ENCODE results near the gene AXDND1.
"Not testable (repeated sequence)": the region's sequence is repeated elsewhere in the genome, so short reads cannot be mapped to it uniquely, and the experiment has no call there.

The AXDND1 gene, protein sequence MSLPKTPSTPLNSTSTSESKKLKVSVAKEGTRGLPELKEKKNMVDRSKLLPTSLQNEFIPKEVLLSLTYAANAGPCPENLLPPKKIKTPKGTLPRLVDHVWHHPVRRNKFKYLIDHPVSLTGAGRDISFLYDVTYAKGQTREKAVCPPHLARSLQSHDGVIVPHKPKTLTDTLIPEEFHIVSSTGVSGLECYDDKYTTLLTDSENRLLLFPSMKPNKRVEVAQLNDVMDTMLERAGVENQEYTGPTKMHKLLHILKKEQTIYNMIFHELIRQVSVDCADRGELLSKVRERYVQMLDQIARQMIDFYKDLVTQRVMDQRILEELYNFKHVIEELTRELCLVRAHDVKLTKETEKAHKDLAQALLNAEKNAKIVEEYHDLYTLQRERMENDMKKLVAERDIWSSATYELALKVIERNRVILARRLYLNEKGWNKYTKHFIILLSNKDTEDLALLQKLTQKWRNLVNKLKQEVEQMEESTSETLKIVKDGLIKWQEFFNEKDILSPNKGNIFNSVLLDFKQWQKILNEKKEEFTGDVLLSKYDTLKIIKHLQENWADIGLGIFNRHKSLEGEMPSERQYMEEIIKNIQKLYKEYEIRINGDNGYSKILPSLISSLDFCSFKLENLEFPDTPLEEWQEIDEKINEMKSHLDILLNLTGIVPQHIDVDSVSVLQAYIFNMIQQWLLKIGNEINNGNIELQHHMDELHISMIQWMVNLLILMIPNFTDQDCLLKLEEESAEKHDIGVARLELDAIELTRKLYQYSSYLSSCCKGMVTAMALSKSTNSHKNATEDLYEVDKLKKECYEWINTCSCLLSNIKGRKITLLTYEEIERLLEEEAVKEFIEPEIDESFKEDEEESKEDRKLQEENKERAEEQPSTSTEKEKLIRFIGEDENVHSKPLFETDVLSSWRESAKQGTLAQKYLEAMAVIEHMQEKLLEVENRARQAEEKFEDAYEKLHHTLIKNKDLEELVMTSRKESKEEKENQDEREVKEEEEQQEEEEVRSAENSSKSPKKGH

DNA sequence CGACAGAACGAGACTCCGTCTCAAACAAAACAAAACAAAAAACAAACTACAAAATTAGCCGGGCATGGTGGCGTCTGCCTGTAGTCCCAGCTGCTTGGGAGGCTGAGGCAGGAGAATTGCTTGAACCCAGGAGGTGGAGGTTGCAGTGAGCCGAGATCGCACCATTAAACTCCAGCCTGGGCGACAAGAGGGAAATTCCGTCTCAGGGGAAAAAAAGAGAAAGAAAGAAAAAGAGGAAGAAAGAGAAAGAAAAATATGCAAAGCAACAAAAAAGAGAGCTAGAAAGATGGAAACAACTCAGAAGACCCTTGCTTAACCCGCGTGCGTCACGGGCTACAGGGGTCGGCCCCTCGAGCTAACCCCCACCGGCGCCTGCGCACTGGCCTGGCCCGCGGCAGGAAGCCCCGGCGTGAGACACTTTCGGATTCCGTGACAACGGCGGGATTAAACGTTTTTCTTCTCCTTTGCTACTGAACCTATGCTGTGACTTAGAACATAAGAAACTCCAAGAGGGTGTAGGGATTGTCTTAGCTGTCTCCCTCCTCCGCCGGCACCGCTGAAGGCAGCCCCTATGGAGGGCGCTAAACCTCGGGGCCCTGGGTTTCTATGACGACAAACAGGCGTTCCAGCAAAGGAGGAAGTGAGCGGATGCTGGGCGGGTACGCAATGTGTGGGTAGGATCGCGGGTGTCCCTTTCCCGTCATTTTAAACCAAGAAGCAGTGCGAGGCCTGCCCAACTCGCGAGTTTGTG is at the start of gene AXDND1:
AXDND1 (plus strand) TSS at position 630 of the 751 bp plus-strand sequence. CDS start 539 bp downstream, outside the sequence.
- peak; percentile 84 for DNase-seq (ENCODE audit: low spot score)

DNA sequence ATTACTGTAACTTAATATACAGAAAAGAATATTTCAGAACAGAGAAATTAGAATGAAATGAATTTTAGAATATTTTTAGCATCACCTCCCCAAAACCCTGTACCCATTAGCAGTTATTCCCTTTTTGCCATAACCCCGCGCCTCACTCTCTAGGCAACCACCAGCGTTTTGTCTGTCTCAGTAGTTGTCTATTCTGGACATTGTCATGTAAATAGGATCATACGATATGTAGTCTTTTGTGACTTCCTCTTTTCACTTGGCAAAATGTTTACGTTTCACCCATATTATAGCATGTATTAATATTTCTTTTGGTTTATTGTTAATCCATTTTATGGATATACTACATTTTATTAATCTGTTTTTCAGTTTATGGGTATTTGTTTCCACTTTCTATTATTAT is 47.3 kb upstream of the AXDND1 start:
- DNase-seq (ENCODE audit: low spot score): no peak

DNA sequence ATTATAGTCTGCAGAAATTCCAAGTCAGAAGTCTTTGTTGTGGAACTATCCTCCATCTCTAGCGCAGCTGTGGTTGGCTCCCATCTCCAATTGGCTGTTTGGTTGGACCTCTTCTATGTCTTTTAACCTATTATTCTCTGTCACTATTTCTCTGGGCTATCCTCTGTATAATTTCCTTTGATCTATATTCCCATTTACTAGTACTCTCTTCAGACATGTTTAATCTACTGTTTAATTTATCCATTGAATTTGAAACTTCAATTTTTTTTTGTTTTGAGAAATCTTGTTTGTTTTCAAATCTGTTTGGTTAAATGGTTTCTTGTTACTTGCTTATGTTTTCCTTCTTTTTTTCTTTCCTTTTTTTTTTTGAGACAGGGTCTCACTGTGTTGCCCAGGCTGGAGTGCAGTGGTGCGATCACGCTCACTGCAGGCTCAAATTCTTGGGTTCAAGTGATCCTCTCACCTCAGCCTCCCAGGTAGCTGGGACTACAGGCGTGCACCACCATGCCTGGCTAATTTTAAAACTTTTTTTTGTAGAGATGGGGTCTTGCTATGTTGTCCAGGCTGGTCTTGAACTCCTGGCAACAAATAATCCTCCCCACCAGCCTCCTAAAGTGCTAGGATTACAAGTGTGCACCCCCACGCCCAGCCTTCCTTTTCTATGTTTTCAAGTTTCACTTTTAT is 44.1 kb upstream of the AXDND1 start:
- no peak for DNase-seq (ENCODE audit: low spot score)

DNA sequence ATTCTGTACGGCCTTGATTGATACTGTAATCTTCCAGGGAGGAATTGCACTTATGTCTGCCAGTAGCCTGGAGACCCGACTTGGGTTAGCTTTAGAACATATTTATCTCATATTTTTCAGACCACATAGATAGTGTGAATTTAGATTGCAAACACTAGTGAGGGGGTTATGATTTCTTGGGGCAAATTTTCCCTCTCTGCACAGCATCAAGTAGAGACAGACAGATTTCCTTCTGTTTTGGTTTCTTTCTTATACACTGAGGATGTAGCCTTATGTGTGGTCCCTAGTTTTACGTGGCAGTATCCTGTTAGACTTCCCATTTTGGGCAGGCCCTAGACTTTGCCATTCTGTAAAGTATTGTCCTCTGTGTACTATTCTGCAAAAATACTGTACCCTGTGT is 43.2 kb upstream of the AXDND1 start:
- no peak for DNase-seq (ENCODE audit: low spot score)

DNA sequence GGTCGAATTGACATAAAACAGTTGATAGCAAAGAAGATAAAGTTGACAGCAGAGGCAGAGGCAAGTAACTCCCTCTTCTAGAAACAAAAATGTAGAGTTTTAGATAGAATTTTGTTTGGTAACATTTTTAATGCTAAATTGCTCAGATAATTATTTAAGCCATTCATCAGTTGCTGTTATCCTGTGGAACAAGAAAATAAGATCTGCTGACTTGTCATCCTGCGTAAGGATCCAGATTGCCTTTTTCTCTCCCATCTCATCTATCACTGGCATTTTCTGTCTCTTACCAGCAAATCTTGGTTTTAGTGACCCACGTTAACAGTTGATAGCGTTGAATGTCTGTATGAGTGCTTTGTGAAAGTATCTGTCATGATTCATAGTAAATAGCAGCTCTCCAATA is 42.3 kb upstream of the AXDND1 start:
- DNase-seq (ENCODE audit: low spot score): no peak

DNA sequence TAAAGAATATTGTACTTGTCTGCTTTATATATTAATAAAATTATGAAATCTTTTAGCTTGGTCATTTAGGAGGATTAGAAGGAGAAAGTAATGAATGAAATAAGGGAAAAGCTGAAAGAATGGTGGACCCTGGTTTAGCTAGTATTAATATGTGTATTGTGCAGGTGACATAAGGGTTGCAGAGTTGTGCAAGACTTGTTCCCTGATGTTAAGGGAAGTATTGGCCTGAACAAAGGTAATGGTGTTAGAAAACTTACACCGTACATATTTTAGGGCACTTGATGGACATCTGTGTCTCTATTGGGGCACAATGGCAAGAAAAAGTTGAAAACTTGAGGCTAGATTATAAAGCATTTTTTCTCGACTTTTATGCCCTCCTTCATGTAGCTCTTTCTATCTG is 39.9 kb upstream of the AXDND1 start:
- no peak for DNase-seq (ENCODE audit: low spot score)

DNA sequence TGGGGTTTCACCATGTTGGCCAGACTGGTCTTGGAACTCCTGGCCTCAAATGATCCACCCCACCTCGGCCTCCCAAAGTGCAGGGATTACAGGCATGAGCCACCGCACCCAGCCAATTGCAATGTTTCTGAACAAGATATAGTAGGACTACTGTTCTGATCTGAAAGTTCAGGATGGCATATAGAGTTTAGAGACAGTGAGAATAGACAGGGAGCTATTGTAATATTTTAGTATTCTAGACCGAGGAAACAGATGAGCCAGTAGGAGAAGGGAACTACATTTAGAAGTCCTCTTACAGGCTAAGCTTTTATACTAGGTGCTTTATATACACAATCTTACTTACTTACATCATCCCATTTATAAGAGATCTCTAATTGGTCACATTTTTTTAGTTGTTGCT is 39.0 kb upstream of the AXDND1 start:
- DNase-seq (ENCODE audit: low spot score): peak; percentile 50

DNA sequence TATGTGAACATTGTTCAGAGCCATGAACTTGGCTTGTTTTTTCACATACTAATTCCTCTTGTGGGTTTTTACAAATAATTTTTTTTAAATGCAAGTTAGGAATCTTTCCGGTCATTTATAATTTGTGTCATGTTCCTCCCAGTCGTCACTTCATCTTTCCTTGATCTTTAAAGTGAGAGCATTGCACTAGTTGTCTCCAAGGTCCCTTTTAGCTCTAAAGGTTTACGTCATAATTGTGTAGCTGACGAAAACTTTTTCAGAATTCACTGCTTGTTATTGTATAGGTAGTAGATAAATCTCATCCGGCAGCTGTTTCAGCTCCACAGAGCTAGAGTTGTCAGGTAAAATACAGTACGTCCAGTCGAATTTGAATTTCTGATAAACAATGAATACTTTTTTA is 38.6 kb upstream of the AXDND1 start:
- DNase-seq (ENCODE audit: low spot score): no peak

DNA sequence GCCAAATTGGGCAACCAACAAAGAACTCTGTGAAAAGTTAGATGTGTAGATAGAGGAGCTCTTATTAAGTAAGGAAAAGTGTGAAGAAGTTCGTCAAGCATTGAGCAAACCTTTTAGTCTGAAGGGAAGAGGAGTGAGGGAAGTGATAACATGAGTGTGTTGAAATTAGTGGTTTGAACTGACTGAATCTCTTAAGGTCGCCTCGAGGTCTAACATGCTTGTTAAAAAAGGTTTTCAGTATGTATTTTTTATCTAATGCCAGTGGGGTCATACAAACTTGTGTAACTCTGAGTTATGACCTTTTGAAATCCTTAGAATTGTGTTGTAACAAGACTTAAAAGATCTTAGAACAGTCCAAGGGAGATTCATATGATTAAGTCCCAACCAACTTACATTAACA is 38.1 kb upstream of the AXDND1 start:
- DNase-seq (ENCODE audit: low spot score): no peak

DNA sequence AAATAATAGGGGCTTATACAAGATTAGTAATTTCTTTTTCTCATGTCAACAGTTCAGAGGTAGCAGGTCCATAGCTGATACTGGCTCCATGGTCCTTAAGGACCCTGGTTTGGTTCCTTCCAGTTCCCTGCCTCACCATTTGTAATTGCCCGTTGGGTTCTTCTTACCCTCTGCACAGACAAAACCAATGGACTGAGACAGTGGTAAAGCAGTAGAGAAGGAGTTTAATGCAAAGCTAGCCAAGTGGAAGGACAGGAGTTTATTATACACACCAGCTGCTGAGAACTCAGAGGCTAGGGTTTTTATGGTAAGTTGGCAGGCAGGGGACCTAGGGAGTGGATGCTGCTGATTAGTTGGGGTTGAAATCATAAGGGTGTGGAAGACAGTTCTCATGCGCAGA is 35.9 kb upstream of the AXDND1 start:
- DNase-seq (ENCODE audit: low spot score): no peak

DNA sequence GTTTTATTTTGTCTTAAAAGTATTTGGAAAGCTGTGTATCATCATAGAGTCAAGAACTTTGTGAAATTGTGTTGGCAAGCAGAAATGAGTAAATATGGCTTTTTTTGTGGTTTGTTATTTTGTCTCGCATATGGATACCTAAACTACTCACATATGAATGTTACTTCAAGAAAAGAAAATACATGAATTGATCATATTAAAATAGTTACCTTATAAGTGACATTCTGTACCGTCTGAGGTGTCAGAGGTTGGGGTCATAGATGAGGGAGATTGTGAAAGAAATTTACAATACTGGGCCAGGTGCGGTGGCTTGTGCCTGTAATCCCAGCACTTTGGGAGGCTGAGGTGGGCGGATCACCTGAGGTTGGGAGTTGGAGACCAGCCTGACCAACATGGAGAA is 31.3 kb upstream of the AXDND1 start:
- no peak for DNase-seq (ENCODE audit: low spot score)

DNA sequence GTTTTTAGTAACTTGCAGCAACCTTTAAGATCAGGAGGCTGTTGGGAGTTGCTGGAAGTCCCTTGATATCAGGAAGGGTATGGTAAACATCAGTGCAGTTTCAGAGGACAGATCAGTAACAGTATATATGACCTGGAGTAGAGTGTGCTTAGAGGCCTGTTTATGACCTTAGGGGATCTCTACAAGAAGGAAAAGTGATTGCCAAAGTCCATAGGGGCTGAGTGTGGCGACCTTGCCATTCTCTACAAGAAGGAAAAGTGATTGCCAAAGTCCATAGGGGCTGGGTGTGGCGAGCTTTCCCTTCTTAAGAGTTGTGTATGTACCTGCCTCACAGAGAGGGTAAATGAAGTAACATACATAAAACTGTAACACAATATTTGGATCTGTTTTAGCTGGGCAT is 28.5 kb upstream of the AXDND1 start:
- no peak for DNase-seq (ENCODE audit: low spot score)

DNA sequence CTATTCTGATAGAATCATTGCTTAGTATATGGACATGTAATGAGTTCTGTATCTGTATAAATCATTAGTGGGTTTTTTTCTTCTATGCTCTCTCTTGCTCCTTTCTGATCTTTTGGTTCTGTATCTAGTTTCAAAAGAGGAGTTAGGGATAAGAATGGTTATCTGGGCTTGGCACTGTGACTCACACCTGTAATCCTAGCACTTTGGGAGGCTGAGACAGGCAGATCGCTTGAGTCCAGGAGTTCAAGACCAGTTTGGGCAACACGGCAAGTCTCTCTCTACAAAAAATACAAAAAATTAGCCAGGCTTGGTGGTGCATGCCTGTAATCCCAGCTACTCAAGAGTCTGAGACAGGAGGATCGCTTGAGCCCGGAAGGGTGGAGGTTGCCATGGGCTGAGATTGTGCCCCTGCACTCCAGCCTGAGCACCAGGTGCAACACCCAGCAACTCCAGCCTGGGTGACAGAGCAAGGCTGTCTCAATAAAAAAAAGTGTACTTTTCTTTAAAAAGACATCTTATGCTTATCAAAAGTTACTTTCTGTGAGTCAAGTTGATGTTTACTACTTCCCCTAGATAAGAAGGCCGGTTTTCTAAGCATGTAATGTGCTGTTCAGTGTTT is 27.7 kb upstream of the AXDND1 start:
- no peak for DNase-seq (ENCODE audit: low spot score)

DNA sequence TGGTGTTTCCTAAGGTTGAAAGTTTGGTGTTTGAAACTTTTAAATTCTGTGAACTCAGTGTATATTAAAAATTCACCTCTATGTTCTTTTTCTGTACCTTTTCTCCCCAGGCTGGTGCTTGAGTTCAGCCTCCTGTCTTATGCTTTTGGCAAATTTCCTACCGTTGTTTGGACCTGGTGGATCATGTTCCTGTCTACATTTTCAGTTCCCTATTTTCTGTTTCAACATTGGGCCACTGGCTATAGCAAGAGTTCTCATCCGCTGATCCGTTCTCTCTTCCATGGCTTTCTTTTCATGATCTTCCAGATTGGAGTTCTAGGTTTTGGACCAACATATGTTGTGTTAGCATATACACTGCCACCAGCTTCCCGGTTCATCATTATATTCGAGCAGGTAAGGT is 24.9 kb upstream of the AXDND1 start:
- no peak for DNase-seq (ENCODE audit: low spot score)

DNA sequence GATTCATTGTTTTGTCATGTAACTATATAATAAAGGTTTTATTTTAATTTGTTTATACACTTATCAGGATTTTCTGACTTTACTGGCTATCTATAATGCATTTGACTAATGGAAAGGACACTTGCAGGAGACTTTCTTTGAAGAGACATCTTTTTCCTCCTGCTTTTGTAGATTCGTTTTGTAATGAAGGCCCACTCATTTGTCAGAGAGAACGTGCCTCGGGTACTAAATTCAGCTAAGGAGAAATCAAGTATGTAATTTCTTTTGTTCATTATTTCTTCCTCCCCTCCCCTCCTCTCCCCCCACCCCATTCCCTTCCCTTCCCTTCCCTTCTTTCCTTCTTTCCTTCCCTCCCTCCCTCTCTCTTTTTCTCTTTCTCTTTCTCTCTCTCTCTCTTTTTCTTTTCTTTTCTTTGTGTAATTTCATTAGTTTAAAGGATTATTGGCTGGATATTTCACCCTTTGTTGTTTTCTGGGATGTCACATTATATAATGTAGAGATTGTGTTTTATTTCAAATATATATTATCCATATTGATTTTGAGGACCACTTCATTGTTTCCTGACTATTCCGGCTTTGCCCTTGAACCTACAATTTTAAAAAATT is 23.7 kb upstream of the AXDND1 start:
- DNase-seq (ENCODE audit: low spot score): no peak

DNA sequence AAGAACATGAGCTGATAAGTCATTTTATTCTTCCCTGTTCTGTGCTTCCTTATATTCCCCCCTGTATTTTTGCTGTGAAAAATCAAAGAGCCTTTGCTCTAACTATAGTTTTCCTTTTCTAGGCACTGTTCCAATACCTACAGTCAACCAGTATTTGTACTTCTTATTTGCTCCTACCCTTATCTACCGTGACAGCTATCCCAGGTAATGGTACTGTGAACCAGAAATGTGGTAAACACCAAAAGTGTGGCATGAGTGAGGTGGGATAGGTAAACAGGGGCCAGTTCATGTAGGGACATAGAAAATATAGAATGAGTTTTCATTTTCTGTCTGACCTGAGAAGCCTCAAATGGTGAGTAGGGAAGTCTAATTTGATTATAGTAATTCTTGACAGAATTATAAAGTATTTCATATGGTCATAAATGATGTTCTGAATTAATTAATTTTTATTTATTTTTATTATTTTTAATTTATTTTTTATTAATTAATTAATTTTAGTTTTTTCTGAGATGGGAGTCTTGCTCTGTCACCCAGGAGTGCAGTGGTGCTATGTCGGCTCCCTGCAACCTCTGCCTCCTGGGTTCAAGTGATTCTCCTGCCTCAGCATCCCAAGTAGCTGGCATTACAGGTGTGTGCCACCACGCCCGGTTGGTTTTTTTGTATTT is 22.9 kb upstream of the AXDND1 start:
- no peak for DNase-seq (ENCODE audit: low spot score)

DNA sequence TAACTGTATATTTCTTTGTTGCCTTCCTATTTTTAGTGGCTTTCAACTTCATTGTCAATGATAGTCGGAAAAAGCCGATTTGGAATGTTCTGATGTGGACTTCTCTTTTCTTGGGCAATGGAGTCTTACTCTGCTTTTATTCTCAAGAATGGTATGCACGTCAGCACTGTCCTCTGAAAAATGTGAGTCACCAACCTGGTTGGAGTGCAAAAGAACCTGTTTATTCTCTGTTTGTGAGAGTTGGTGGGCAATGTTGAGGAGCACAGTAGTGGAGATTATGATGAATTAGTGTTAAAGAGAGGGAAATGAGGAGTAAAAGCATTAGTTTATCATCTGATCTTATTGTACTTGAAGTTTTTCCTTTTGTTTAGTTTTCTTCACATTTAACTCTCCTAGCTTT is 14.5 kb upstream of the AXDND1 start:
- no peak for DNase-seq (ENCODE audit: low spot score)

DNA sequence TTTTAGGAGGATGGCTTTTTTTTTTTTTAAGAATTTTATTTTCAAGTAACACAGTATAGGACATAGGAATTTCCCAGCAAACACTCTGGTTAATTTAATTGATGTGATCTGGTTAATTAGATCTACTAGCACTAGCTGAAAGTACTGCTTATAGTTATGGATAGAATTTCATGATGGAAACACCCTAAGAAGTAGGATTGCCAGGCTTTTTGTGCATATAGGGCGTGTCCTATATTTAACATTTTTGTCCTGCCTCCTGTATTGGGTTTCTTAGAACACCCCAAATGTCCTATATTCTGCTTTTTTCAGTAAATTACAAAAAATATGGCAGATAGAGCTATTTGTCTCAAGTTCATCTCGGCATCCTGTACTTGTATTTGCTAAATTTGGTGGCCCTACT is 13.5 kb upstream of the AXDND1 start:
- no peak for DNase-seq (ENCODE audit: low spot score)

DNA sequence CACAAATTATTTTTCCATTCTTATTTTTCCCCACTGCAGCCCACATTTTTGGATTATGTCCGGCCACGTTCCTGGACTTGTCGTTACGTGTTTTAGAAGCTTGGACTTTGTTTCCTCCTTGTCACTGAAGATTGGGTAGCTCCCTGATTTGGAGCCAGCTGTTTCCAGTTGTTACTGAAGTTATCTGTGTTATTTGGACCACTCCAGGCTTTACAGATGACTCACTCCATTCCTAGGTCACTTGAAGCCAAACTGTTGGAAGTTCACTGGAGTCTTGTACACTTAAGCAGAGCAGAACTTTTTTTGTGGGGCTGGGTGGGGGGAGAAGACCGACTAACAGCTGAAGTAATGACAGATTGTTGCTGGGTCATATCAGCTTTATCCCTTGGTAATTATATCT is 12.2 kb upstream of the AXDND1 start:
- DNase-seq (ENCODE audit: low spot score): no peak

DNA sequence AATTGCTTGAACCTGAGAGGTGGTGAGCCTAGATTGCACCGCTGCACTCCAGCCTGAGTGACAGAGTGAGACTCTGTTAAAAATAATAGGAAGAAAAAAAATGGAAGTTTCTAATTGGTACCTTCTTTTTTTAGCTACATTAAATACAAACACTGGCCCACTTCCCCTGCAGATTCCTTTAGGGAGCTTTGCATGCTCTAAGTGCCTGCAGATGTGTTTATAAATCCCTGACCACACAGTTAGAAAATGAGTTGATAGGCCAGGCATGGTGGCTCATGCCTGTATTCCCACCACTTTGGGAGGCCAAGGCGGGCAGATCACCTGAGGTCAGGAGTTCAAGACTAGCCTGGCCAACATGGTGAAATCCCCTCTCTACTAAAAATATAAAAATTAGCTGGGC is 4.1 kb upstream of the AXDND1 start:
- DNase-seq (ENCODE audit: low spot score): not testable (repeated sequence)
